IMR-90 (cell line): ENCODE data around the gene C19orf33. TPM values are rescaled to one million over a fixed set of nuclear protein-coding genes. Genes with fewer than 3 reads are reported as not detected.
A peak's percentile ranks its signal among the peaks of the same experiment; 100 is the strongest.

Source experiments
- ATAC-seq: fragments of 200-7000 bp; cut with Tn5 transposase; 2 replicates; pipeline ENCODE4 v1.9.1; 2020; ENCODE audit warnings: low read depth, mild to moderate bottlenecking, moderate library complexity
- Bru-seq: library from RNA; stranded (reverse); fragments of 400-500 nt; gene quantifications from one replicate; lab custom pipeline; 2021; lab: Mats Ljungman, UMichigan
- BruChase-seq, 2 experiments: library from RNA; stranded (reverse); fragments of 400-500 nt; gene quantifications; one replicate each; lab custom pipeline; 2021; lab: Mats Ljungman, UMichigan
- BruUV-seq: library from RNA; stranded (reverse); fragments of 400-500 nt; replicated peaks from 2 replicates; lab custom pipeline; 2021; lab: Mats Ljungman, UMichigan
- CTCF ChIA-PET: fragments of 300-600 bp; formaldehyde crosslinking; extraction: SDS; loops from one replicate; lab custom pipeline; 2021; ENCODE audit warnings: antibody characterized with exemption; lab: Yijun Ruan, JAX
- POLR2A ChIA-PET: fragments of 300-600 bp; sonication (Branson Sonifier 250); formaldehyde crosslinking; loops from one replicate; lab custom pipeline; 2022; ENCODE audit warnings: antibody characterized with exemption; ENCODE audit not compliant: unreplicated experiment; lab: Charles Lee
- DNase-seq: peaks from one replicate; pipeline ENCODE4 v3.0.0; 2013
- H2AFZ ChIP-seq: replicated peaks from 2 replicates; pipeline ENCODE3; 2013; ENCODE audit warnings: low read length, mild to moderate bottlenecking; ENCODE audit not compliant: poor library complexity
- H2AK5ac ChIP-seq: 2 replicates; pipeline ENCODE4 v1.6.1; 2013; ENCODE audit warnings: low read depth, low read length, inconsistent platforms
- H2AK9ac ChIP-seq: replicated peaks from 2 replicates; pipeline ENCODE3; 2013; ENCODE audit warnings: mild to moderate bottlenecking, low read depth, low read length, moderate library complexity; ENCODE audit not compliant: poor library complexity
- H2BK120ac ChIP-seq: 2 replicates; pipeline ENCODE4 v1.6.1; 2013; ENCODE audit warnings: low read depth, low read length, inconsistent platforms
- H2BK15ac ChIP-seq: 3 replicates; pipeline ENCODE4 v1.6.1; 2013; ENCODE audit warnings: low read depth, low read length, inconsistent platforms
- H2BK20ac ChIP-seq: 2 replicates; pipeline ENCODE4 v1.6.1; 2013; ENCODE audit warnings: low read depth, mild to moderate bottlenecking, inconsistent platforms, low read length, moderate library complexity
- H2BK5ac ChIP-seq: 2 replicates; pipeline ENCODE4 v1.6.1; 2013; ENCODE audit warnings: mild to moderate bottlenecking, low read depth, low read length, inconsistent platforms; ENCODE audit not compliant: poor library complexity, severe bottlenecking
- H3K14ac ChIP-seq: replicated peaks from 2 replicates; pipeline ENCODE4 v1.6.1; 2013; ENCODE audit warnings: low read depth, low read length, inconsistent platforms
- H3K18ac ChIP-seq: 2 replicates; pipeline ENCODE4 v1.6.1; 2013; ENCODE audit warnings: low read depth, low read length, control low read depth
- H3K23ac ChIP-seq: 2 replicates; pipeline ENCODE4 v1.6.1; 2013; ENCODE audit warnings: low read depth, low read length, inconsistent platforms
- H3K27ac ChIP-seq: 2 replicates; pipeline ENCODE4 v1.5.1; 2013; ENCODE audit warnings: mild to moderate bottlenecking, control low read depth, low read length; ENCODE audit not compliant: insufficient read depth
- H3K27me3 ChIP-seq: 2 replicates; pipeline ENCODE4 v1.6.1; 2013; ENCODE audit warnings: low read length; ENCODE audit not compliant: control insufficient read depth, insufficient read depth
- H3K36me3 ChIP-seq: 2 replicates; pipeline ENCODE4 v1.6.1; 2013; ENCODE audit warnings: low read length, mixed read lengths; ENCODE audit not compliant: control insufficient read depth, insufficient read depth
- H3K4ac ChIP-seq: 2 replicates; pipeline ENCODE4 v1.6.1; 2013; ENCODE audit warnings: low read depth, low read length, inconsistent platforms
- H3K4me1 ChIP-seq: 2 replicates; pipeline ENCODE4 v1.6.1; 2013; ENCODE audit warnings: low read length, mixed read lengths; ENCODE audit not compliant: control insufficient read depth, insufficient read depth
- H3K4me2 ChIP-seq: 2 replicates; pipeline ENCODE4 v1.6.1; 2013; ENCODE audit warnings: low read depth, mild to moderate bottlenecking, control low read depth, low read length, moderate library complexity
- H3K4me3 ChIP-seq: 2 replicates; pipeline ENCODE4 v1.5.1; 2013; ENCODE audit warnings: low read depth, mild to moderate bottlenecking, control low read depth, low read length, moderate library complexity; ENCODE audit not compliant: insufficient read depth
- H3K56ac ChIP-seq: 2 replicates; pipeline ENCODE4 v1.6.1; 2013; ENCODE audit warnings: low read length, inconsistent platforms; ENCODE audit not compliant: insufficient read depth; ENCODE audit errors: extremely low read depth
- H3K79me1 ChIP-seq, 2 experiments: 2 replicates each; pipeline ENCODE4 v1.6.1; 2013; ENCODE audit warnings: low read length in 2 of 2, inconsistent platforms in 1 of 2, low read depth in 1 of 2
- H3K9ac ChIP-seq: 2 replicates; pipeline ENCODE4 v1.6.1; 2013; ENCODE audit warnings: low read depth, low read length, control low read depth
- H3K9me1 ChIP-seq: 2 replicates; pipeline ENCODE4 v1.6.1; 2013; ENCODE audit warnings: low read length, inconsistent platforms; ENCODE audit not compliant: insufficient read depth
- H3K9me3 ChIP-seq: 2 replicates; pipeline ENCODE4 v1.6.1; 2013; ENCODE audit warnings: low read length; ENCODE audit not compliant: control insufficient read depth, insufficient read depth
- H4K20me1 ChIP-seq: 2 replicates; pipeline ENCODE4 v1.6.1; 2013; ENCODE audit warnings: low read length, inconsistent platforms; ENCODE audit not compliant: insufficient read depth
- H4K5ac ChIP-seq: 2 replicates; pipeline ENCODE4 v1.6.1; 2013; ENCODE audit warnings: mild to moderate bottlenecking, low read depth, low read length, control low read depth
- H4K8ac ChIP-seq, 2 experiments: 2 replicates each; pipeline ENCODE4 v1.6.1; 2013; ENCODE audit warnings: low read depth in 2 of 2, low read length in 2 of 2, control low read depth in 1 of 2, inconsistent platforms in 1 of 2
- H4K91ac ChIP-seq: 2 replicates; pipeline ENCODE4 v1.6.1; 2013; ENCODE audit warnings: low read depth, low read length, inconsistent platforms; ENCODE audit not compliant: insufficient read depth
- BHLHE40 ChIP-seq: fragments of 150-350 bp; IDR thresholded peaks from 2 replicates; pipeline ENCODE4 v1.6.1; 2016; ENCODE audit warnings: mild to moderate bottlenecking, low read depth, low read length
- CEBPB ChIP-seq: IDR thresholded peaks from 2 replicates; pipeline ENCODE4 v1.6.1; 2012; ENCODE audit warnings: low read depth, low read length, improper control_type of control experiment
- CHD1 ChIP-seq: IDR thresholded peaks from 2 replicates; pipeline ENCODE4 v1.6.1; 2012; ENCODE audit warnings: low read depth, low read length, improper control_type of control experiment
- ELK1 ChIP-seq: fragments of 150-350 bp; IDR thresholded peaks from 2 replicates; pipeline ENCODE4 v1.6.1; 2016; ENCODE audit warnings: low read depth, mild to moderate bottlenecking, low read length, moderate library complexity, borderline replicate concordance
- FOS ChIP-seq: fragments of 150-350 bp; IDR thresholded peaks from 2 replicates; pipeline ENCODE4 v1.6.1; 2016; ENCODE audit warnings: low read depth, low read length
- MAFK ChIP-seq: IDR thresholded peaks from 2 replicates; pipeline ENCODE4 v1.6.1; 2012; ENCODE audit warnings: low read depth, low read length, improper control_type of control experiment
- MXI1 ChIP-seq: IDR thresholded peaks from 2 replicates; pipeline ENCODE4 v1.6.1; 2012; ENCODE audit warnings: low read depth, mild to moderate bottlenecking, low read length, moderate library complexity, borderline replicate concordance
- RAD21 ChIP-seq: IDR thresholded peaks from 2 replicates; pipeline ENCODE4 v1.6.1; 2012; ENCODE audit warnings: low read length, improper control_type of control experiment
- RFX5 ChIP-seq: IDR thresholded peaks from 2 replicates; pipeline ENCODE4 v1.8.0; 2012; ENCODE audit warnings: low read depth, mild to moderate bottlenecking, low read length, moderate library complexity
- SMC3 ChIP-seq: fragments of 150-350 bp; IDR thresholded peaks from 2 replicates; pipeline ENCODE4 v1.6.1; 2016; ENCODE audit warnings: low read depth, mild to moderate bottlenecking, antibody characterized with exemption, low read length, moderate library complexity
- WGBS, 2 experiments: methylation state at CpG; one replicate each; pipeline versions ENCODE4 v1.1.5 to v1.1.7; 2013; ENCODE audit warnings: missing lambda C conversion rate in 2 of 2; ENCODE audit not compliant: insufficient read length in 1 of 2; ENCODE audit errors: extremely low coverage in 2 of 2; 5-methylcytosine and 5-hydroxymethylcytosine counted together
- dilution Hi-C: fragments of 300-500 bp; cut with HindIII; formaldehyde crosslinking; loops from one replicate; pipeline ENCODE4 v1.14.3; 2018; ENCODE audit warnings: low sequenced_read_pairs; ENCODE audit not compliant: unreplicated experiment
- in situ Hi-C: fragments of 300-500 bp; cut with MboI; formaldehyde crosslinking; loops from 3 replicates; pipeline ENCODE4 v1.14.3; 2019; ENCODE audit warnings: low sequenced_read_pairs, inconsistent platforms, mixed read lengths
- intact Hi-C: fragments of 100-400 bp; cut with micrococcal nuclease; formaldehyde crosslinking; loops from 2 replicates; pipeline ENCODE4 v1.10.0; 2022
- long read RNA-seq: library from polyadenylated mRNA; unstranded; transcript quantifications from one replicate; pipeline ENCODE4 v2.0.0, GENCODE V29; 2021; ENCODE audit not compliant: unreplicated experiment
- polyA plus RNA-seq, 3 experiments: library from polyadenylated mRNA; depleted of rRNA; stranded (reverse); fragments of >200 nt; gene quantifications; 2 replicates each; pipeline ENCODE4 v1.2.3, GENCODE V29; 2012; ENCODE audit warnings: low replicate concordance in 1 of 3
- total RNA-seq: library from RNA; depleted of rRNA; stranded (reverse); fragments of >200 nt; gene quantifications from 2 replicates; pipeline ENCODE4 v1.2.3, GENCODE V29; 2012; rRNA removed
- TF ChIP-seq, protein P1 (sequence below): conservative IDR thresholded peaks from 2 replicates; pipeline ENCODE4 v1.5.1; 2012; ENCODE audit warnings: mild to moderate bottlenecking, low read depth, low read length, improper control_type of control experiment
- TF ChIP-seq, protein P2 (sequence below): fragments of 150-350 bp; IDR thresholded peaks from 2 replicates; pipeline ENCODE4 v1.6.1; 2017; ENCODE audit warnings: mild to moderate bottlenecking, antibody characterized with exemption, low read length, low read depth

C19orf33 gene
- 1.4 TPM in 1 of 2 replicates, not detected in the other for total RNA-seq
- 0.80 and 0.96 TPM in 2 replicates for polyA plus RNA-seq (2012; rRNA removed)
- 0.44 and 3.1 TPM in 2 replicates for polyA plus RNA-seq (2012; cell fraction: cytosol; rRNA removed)
- polyA plus RNA-seq (2012; cell fraction: nucleus; rRNA removed; ENCODE audit: low replicate concordance): not detected in 2 replicates
- percentile 29 among the genes with signal in this experiment for Bru-seq, nascent RNA
- not detected for BruChase-seq, experiment 1, labeled RNA remaining after a 6-hour chase
- BruChase-seq, experiment 2, labeled RNA remaining after a 2-hour chase: not detected
- long read RNA-seq: 0 reads

DNA sequence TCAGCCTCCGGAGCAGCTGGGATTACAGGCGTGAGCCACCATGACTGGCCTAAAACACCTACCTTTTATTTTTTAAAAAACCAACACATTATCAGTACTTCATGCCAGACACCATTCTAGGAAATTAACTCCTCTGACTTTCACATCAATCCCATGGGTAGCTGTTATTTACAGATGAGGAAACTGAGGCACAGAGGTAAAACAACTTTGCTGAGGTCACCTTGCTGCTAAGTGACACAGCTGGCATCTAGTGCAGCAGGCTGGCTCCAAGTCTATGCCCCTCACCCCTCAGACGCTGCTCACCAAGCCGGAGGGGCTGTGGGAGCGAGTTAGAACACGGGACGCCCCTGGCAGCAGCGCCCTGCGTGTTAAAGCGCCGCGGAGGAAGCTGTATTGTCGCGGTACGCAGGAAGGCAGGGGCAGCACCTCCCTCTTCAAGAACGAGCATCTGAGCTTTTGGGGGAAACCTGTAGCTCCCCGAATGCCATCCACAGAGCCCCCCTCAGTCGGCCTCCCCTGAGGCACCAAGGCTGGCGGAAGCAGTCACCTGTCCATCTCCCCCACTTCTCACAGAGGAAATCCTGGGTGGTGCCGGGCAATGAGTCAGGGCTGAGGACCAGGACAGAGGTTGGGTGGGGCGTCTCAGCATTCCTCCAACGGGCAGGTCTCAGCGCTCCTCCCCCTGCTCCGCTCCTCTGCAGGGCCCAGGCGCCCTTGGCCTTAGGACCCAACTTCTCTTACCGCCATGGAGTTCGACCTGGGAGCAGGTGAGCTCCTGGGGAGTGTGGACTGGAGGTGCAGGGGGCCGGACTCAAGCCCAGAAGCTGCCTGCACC is at the start of gene C19orf33:
Gene C19orf33, plus strand, starts transcription at position 735 of the 835 bp plus-strand sequence. Its CDS starts 11 bp downstream, at position 746.
- dilution Hi-C loops (no loop called here), in situ Hi-C loops (no loop called here), intact Hi-C loops (no loop called here)
- H2AFZ ChIP-seq: peak within 1 kb of the TSS; percentile 51
- no peak within 1 kb of the TSS for H3K4me3 ChIP-seq
- ATAC-seq (no peak), DNase-seq (no peak)
- H3K4ac ChIP-seq: no peak within 1 kb of the TSS
- no peak within 1 kb of the TSS for H4K5ac ChIP-seq
- H4K91ac ChIP-seq: no peak within 1 kb of the TSS
- peak within 1 kb of the TSS; percentile 52 for H2AK9ac ChIP-seq
- H3K56ac ChIP-seq: no peak within 1 kb of the TSS
- H3K4me1 ChIP-seq: peaks cover 12% of the 10 kb centered on the region
- H3K18ac ChIP-seq: no peak within 1 kb of the TSS
- H4K8ac ChIP-seq: no peak within 1 kb of the TSS
- ChIA-PET POLR2A (interaction anchor here (0.6 kb wide), 2 partner anchors 12 to 36 kb away, joined by 3 read pairs; partner anchors contain the start of gene YIF1B), CTCF (no interaction called here)
- H2BK20ac ChIP-seq: no peak within 1 kb of the TSS
- H3K14ac ChIP-seq: no peak within 1 kb of the TSS
- peaks cover 8% of the 10 kb centered on the region for H4K20me1 ChIP-seq
- no peaks in the 10 kb centered on the region for H3K9me3 ChIP-seq
- peaks cover 3% of the 10 kb centered on the region for H3K9me1 ChIP-seq
- H3K4me2 ChIP-seq: no peak within 1 kb of the TSS
- H3K36me3 ChIP-seq: peaks cover 25% of the 10 kb centered on the region
- H3K79me1 ChIP-seq: peaks cover 0 to 5% of the 10 kb centered on the region in 2 experiments; a peak in 1 of 4 replicates
- H3K9ac ChIP-seq: no peak within 1 kb of the TSS
- H3K23ac ChIP-seq: no peak within 1 kb of the TSS
- H2BK5ac ChIP-seq: no peak within 1 kb of the TSS
- H2BK120ac ChIP-seq: no peak within 1 kb of the TSS
- no peaks in the 10 kb centered on the region for H3K27me3 ChIP-seq
- WGBS, 2 experiments: 59% methylated on average over 9 of the region's 28 CpGs; no CpG with 5 or more reads in 1 of the 2 experiments
- no TSS peak for BruUV-seq
- peak within 1 kb of the TSS; percentile 28; the same call in 1 of the 2 replicates for H2AK5ac ChIP-seq
- no peak within 1 kb of the TSS for H3K27ac ChIP-seq
- no peak within 1 kb of the TSS for H2BK15ac ChIP-seq
- TF ChIP-seq ELK1 (no peak), RAD21 (no peak), MAFK (no peak), CHD1 (no peak), BHLHE40 (no peak), RFX5 (no peak), FOS (no peak), CEBPB (no peak), MXI1 (no peak), SMC3 (no peak)
- TF ChIP-seq, protein P1, sequence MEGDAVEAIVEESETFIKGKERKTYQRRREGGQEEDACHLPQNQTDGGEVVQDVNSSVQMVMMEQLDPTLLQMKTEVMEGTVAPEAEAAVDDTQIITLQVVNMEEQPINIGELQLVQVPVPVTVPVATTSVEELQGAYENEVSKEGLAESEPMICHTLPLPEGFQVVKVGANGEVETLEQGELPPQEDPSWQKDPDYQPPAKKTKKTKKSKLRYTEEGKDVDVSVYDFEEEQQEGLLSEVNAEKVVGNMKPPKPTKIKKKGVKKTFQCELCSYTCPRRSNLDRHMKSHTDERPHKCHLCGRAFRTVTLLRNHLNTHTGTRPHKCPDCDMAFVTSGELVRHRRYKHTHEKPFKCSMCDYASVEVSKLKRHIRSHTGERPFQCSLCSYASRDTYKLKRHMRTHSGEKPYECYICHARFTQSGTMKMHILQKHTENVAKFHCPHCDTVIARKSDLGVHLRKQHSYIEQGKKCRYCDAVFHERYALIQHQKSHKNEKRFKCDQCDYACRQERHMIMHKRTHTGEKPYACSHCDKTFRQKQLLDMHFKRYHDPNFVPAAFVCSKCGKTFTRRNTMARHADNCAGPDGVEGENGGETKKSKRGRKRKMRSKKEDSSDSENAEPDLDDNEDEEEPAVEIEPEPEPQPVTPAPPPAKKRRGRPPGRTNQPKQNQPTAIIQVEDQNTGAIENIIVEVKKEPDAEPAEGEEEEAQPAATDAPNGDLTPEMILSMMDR: no peak
- TF ChIP-seq, protein P2, sequence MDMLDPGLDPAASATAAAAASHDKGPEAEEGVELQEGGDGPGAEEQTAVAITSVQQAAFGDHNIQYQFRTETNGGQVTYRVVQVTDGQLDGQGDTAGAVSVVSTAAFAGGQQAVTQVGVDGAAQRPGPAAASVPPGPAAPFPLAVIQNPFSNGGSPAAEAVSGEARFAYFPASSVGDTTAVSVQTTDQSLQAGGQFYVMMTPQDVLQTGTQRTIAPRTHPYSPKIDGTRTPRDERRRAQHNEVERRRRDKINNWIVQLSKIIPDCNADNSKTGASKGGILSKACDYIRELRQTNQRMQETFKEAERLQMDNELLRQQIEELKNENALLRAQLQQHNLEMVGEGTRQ: no peak
